HAP-1 (cell line): ENCODE data around the gene RRP1.
A peak's percentile ranks its signal among the peaks of the same experiment; 100 is the strongest.

Source experiments
- DNase-seq, 2 experiments: peaks; one replicate each; pipeline ENCODE4 v3.0.0-alpha.2; 2016 to 2020; ENCODE audit warnings: low spot score in 2 of 2
- H3K27me3 ChIP-seq: fragments of 250-450 bp; sonication (Bioruptor Pico); 2 replicates; pipeline ENCODE4 v1.5.1; 2020; ENCODE audit warnings: low read depth, mild to moderate bottlenecking, moderate library complexity
- H3K36me3 ChIP-seq: fragments of 250-450 bp; sonication (Bioruptor Pico); replicated peaks from 2 replicates; pipeline ENCODE4 v1.5.1; 2020; ENCODE audit warnings: mild to moderate bottlenecking
- H3K4me1 ChIP-seq: fragments of 250-450 bp; sonication (Bioruptor Pico); 2 replicates; pipeline ENCODE4 v1.5.1; 2020; ENCODE audit warnings: mild to moderate bottlenecking
- H3K4me3 ChIP-seq: fragments of 250-450 bp; sonication (Bioruptor Pico); 2 replicates; pipeline ENCODE4 v1.5.1; 2020; ENCODE audit warnings: mild to moderate bottlenecking, moderate library complexity
- H3K9me3 ChIP-seq: fragments of 250-450 bp; sonication (Bioruptor Pico); 2 replicates; pipeline ENCODE4 v1.5.1; 2020; ENCODE audit warnings: mild to moderate bottlenecking, moderate library complexity
- in situ Hi-C: fragments of 300-500 bp; cut with MboI; formaldehyde crosslinking; loops from 3 replicates; pipeline ENCODE4 v1.14.3; 2020; ENCODE audit warnings: low sequenced_read_pairs, inconsistent platforms, mixed read lengths

Gene RRP1

GRCh38 chr21:43775190-43775589 is 14.2 kb upstream of the RRP1 start:
- Histone ChIP-seq H3K9me3 (no peaks in the 10 kb centered on the region), H3K4me1 (0 out of 2 replicates have a peak, but pooled peaks cover 3% of the 10 kb centered on the region), H3K36me3 (peaks cover 19% of the 10 kb centered on the region), H3K27me3 (no peaks in the 10 kb centered on the region), H3K4me3 (peak overlapping the region; percentile 58)
- DNase-seq, result no peak
- in situ Hi-C loops, result loop anchor here (10.0 kb wide), 1 partner anchor 50 kb away; no protein-coding TSS in a partner anchor

- H3K4me1 ChIP-seq, result 0 out of 2 replicates have a peak, but pooled peaks cover 3% of the 10 kb centered on the region
- H3K4me3 ChIP-seq, result peak within 1 kb of the TSS; percentile 58
- H3K27me3 ChIP-seq, result no peaks in the 10 kb centered on the region
- peak; percentile 72 to 95 for DNase-seq
- peaks cover 19% of the 10 kb centered on the region for H3K36me3 ChIP-seq
- H3K9me3 ChIP-seq, result no peaks in the 10 kb centered on the region
- in situ Hi-C loops, result loop anchor here (10.0 kb wide), 1 partner anchor 51 kb away; no protein-coding TSS in a partner anchor
These were observed 13.5 kb upstream of the RRP1 start, which contains the start of gene CSTB for GRCh38 chr21:43775795-43776430. Gene CSTB, minus strand, starts transcription at chr21:43776308. Its CDS starts 39 bp downstream, at chr21:43776269.

GRCh38 chr21:43777953-43778352 is 11.4 kb upstream of the RRP1 start:
- DNase-seq, result no peak
- H3K4me3 ChIP-seq, result no peak overlapping the region
- no peaks in the 10 kb centered on the region for H3K9me3 ChIP-seq
- peaks cover 17% of the 10 kb centered on the region for H3K36me3 ChIP-seq
- no peaks in the 10 kb centered on the region for H3K27me3 ChIP-seq
- H3K4me1 ChIP-seq, result 0 out of 2 replicates have a peak, but pooled peaks cover 3% of the 10 kb centered on the region
- in situ Hi-C loops, result loop anchor here (10.0 kb wide), 1 partner anchor 53 kb away; no protein-coding TSS in a partner anchor

- Histone ChIP-seq H3K9me3 (no peaks in the 10 kb centered on the region), H3K27me3 (no peaks in the 10 kb centered on the region), H3K4me3 (no peak overlapping the region), H3K4me1 (0 out of 2 replicates have a peak, but pooled peaks cover 3% of the 10 kb centered on the region), H3K36me3 (peaks cover 10% of the 10 kb centered on the region)
- in situ Hi-C loops, result loop anchor here (10.0 kb wide), 1 partner anchor 54 kb away; no protein-coding TSS in a partner anchor
- no peak for DNase-seq
These were observed 10.7 kb upstream of the RRP1 start for GRCh38 chr21:43778469-43779335.

GRCh38 chr21:43779660-43780059 is 9.7 kb upstream of the RRP1 start:
- H3K36me3 ChIP-seq, result peaks cover under 1% of the 10 kb centered on the region
- no peak for DNase-seq
- in situ Hi-C loops, result loop anchor here (10.0 kb wide), 1 partner anchor 55 kb away; no protein-coding TSS in a partner anchor
- H3K9me3 ChIP-seq, result no peaks in the 10 kb centered on the region
- no peak overlapping the region for H3K4me3 ChIP-seq
- H3K4me1 ChIP-seq, result 0 out of 2 replicates have a peak, but pooled peaks cover 3% of the 10 kb centered on the region
- no peaks in the 10 kb centered on the region for H3K27me3 ChIP-seq

- in situ Hi-C loops, result no loop called here
- Histone ChIP-seq H3K36me3 (no peaks in the 10 kb centered on the region), H3K27me3 (no peaks in the 10 kb centered on the region), H3K9me3 (no peaks in the 10 kb centered on the region), H3K4me3 (no peak overlapping the region), H3K4me1 (no peaks in the 10 kb centered on the region)
- no peak for DNase-seq
These were observed 7.5 kb upstream of the RRP1 start for GRCh38 chr21:43781846-43782245.

GRCh38 chr21:43782431-43783097 is 6.8 kb upstream of the RRP1 start:
- H3K27me3 ChIP-seq, result no peaks in the 10 kb centered on the region
- no peaks in the 10 kb centered on the region for H3K36me3 ChIP-seq
- no peak for DNase-seq
- H3K4me3 ChIP-seq, result no peak overlapping the region
- no peaks in the 10 kb centered on the region for H3K4me1 ChIP-seq
- in situ Hi-C loops, result no loop called here
- no peaks in the 10 kb centered on the region for H3K9me3 ChIP-seq

GRCh38 chr21:43783098-43783700 is 6.2 kb upstream of the RRP1 start:
- Histone ChIP-seq H3K36me3 (no peaks in the 10 kb centered on the region), H3K27me3 (no peaks in the 10 kb centered on the region), H3K4me1 (no peaks in the 10 kb centered on the region), H3K4me3 (no peak overlapping the region), H3K9me3 (no peaks in the 10 kb centered on the region)
- in situ Hi-C loops, result no loop called here
- no peak for DNase-seq

- H3K36me3 ChIP-seq, result peaks cover 6% of the 10 kb centered on the region
- H3K4me1 ChIP-seq, result no peaks in the 10 kb centered on the region
- H3K4me3 ChIP-seq, result no peak overlapping the region
- in situ Hi-C loops, result no loop called here
- no peak for DNase-seq
- H3K9me3 ChIP-seq, result no peaks in the 10 kb centered on the region
- no peaks in the 10 kb centered on the region for H3K27me3 ChIP-seq
These were observed 4.2 kb upstream of the RRP1 start for GRCh38 chr21:43785134-43785533.

GRCh38 chr21:43786300-43786806 is 3.0 kb upstream of the RRP1 start:
- in situ Hi-C loops, result no loop called here
- Histone ChIP-seq H3K27me3 (no peaks in the 10 kb centered on the region), H3K4me3 (no peak overlapping the region), H3K9me3 (no peaks in the 10 kb centered on the region), H3K4me1 (peaks cover 7% of the 10 kb centered on the region), H3K36me3 (peaks cover 15% of the 10 kb centered on the region)
- DNase-seq, result no peak

GRCh38 chr21:43786807-43787440 is 2.5 kb upstream of the RRP1 start:
- no peak for DNase-seq
- in situ Hi-C loops, result no loop called here
- Histone ChIP-seq H3K27me3 (no peaks in the 10 kb centered on the region), H3K9me3 (no peaks in the 10 kb centered on the region), H3K4me1 (peaks cover 7% of the 10 kb centered on the region), H3K4me3 (no peak overlapping the region), H3K36me3 (peaks cover 21% of the 10 kb centered on the region)

- Histone ChIP-seq H3K4me1 (peaks cover 7% of the 10 kb centered on the region), H3K27me3 (no peaks in the 10 kb centered on the region), H3K36me3 (peaks cover 52% of the 10 kb centered on the region), H3K4me3 (peak overlapping the region; percentile 92), H3K9me3 (no peaks in the 10 kb centered on the region)
- no peak for DNase-seq
- in situ Hi-C loops, result no loop called here
These were observed 690 bp downstream of the RRP1 start for GRCh38 chr21:43790010-43790524.
